Astrocyte (in vitro differentiated cells and primary cell): ENCODE data around the gene RNF169. TPM values are rescaled to one million over a fixed set of nuclear protein-coding genes. Genes with fewer than 3 reads are reported as not detected.

Experiments used
- DNase-seq: peaks from one replicate; pipeline ENCODE4 v3.0.0-alpha.2; 2010; ENCODE audit warnings: low read depth
- FAIRE-seq: peaks from 2 replicates; lab custom pipeline; 2011; peaks lifted over from hg19 to GRCh38; lab: Jason Lieb, UNC
- H2AFZ ChIP-seq: 2 replicates; pipeline ENCODE4 v1.6.0; 2012; ENCODE audit warnings: low read depth, low read length, inconsistent platforms
- H3K27ac ChIP-seq: 2 replicates; pipeline ENCODE4 v1.5.1; 2011; ENCODE audit warnings: low read depth, low read length, inconsistent platforms
- H3K27me3 ChIP-seq: 2 replicates; pipeline ENCODE4 v1.6.0; 2011; ENCODE audit warnings: low read length, inconsistent platforms; ENCODE audit not compliant: insufficient read depth
- H3K36me3 ChIP-seq: 2 replicates; pipeline ENCODE4 v1.5.1; 2011; ENCODE audit warnings: low read length, inconsistent platforms; ENCODE audit not compliant: insufficient read depth
- H3K4me1 ChIP-seq: 2 replicates; pipeline ENCODE4 v1.5.1; 2011; ENCODE audit warnings: low read length, inconsistent platforms; ENCODE audit not compliant: insufficient read depth
- H3K4me2 ChIP-seq: 2 replicates; pipeline ENCODE4 v1.6.0; 2012; ENCODE audit warnings: low read length, inconsistent platforms
- H3K4me3 ChIP-seq: 2 replicates; pipeline ENCODE4 v1.5.1; 2011; ENCODE audit warnings: low read depth, mild to moderate bottlenecking, low read length, inconsistent platforms; ENCODE audit not compliant: insufficient read depth
- H3K79me2 ChIP-seq: 2 replicates; pipeline ENCODE4 v1.6.0; 2012; ENCODE audit warnings: mild to moderate bottlenecking, low read length, inconsistent platforms; ENCODE audit not compliant: insufficient read depth
- H3K9ac ChIP-seq: 2 replicates; pipeline ENCODE4 v1.6.0; 2012; ENCODE audit warnings: mild to moderate bottlenecking, low read length, inconsistent platforms
- H3K9me3 ChIP-seq: 2 replicates; pipeline ENCODE4 v1.5.1; 2012; ENCODE audit warnings: low read depth, mild to moderate bottlenecking, low read length, inconsistent platforms; ENCODE audit not compliant: insufficient read depth
- H4K20me1 ChIP-seq: 2 replicates; pipeline ENCODE4 v1.6.0; 2012; ENCODE audit warnings: low read length, inconsistent platforms; ENCODE audit not compliant: insufficient read depth
- H3K27ac Mint-ChIP-seq: one replicate; pipeline ENCODE4 v1.8.0; 2021; ENCODE audit warnings: mild to moderate bottlenecking, mixed read lengths; ENCODE audit not compliant: unreplicated experiment
- H3K27me3 Mint-ChIP-seq: one replicate; pipeline ENCODE4 v1.8.0; 2021; ENCODE audit warnings: low read depth, mixed read lengths; ENCODE audit not compliant: unreplicated experiment
- H3K36me3 Mint-ChIP-seq: one replicate; pipeline ENCODE4 v1.8.0; 2021; ENCODE audit warnings: low read depth, mixed read lengths; ENCODE audit not compliant: unreplicated experiment
- H3K4me1 Mint-ChIP-seq: one replicate; pipeline ENCODE4 v1.8.0; 2021; ENCODE audit warnings: low read depth, mixed read lengths; ENCODE audit not compliant: unreplicated experiment
- H3K4me3 Mint-ChIP-seq: one replicate; pipeline ENCODE4 v1.8.0; 2021; ENCODE audit warnings: mild to moderate bottlenecking, moderate library complexity, mixed read lengths; ENCODE audit not compliant: unreplicated experiment
- H3K9me3 Mint-ChIP-seq: one replicate; pipeline ENCODE4 v1.8.0; 2021; ENCODE audit warnings: mild to moderate bottlenecking, mixed read lengths; ENCODE audit not compliant: unreplicated experiment
- EZH2 ChIP-seq: IDR thresholded peaks from 2 replicates; pipeline ENCODE4 v1.6.1; 2012; ENCODE audit warnings: mild to moderate bottlenecking, low read length, inconsistent platforms; ENCODE audit not compliant: insufficient read depth
- total RNA-seq: library from RNA; stranded (reverse); gene quantifications from 2 replicates; pipeline ENCODE4 v1.2.1, GENCODE V29; 2021
- TF ChIP-seq, protein P1 (sequence below): IDR thresholded peaks from 2 replicates; pipeline ENCODE4 v1.5.1; 2011; ENCODE audit warnings: low read depth, mild to moderate bottlenecking, inconsistent platforms, low read length, moderate library complexity; ENCODE audit not compliant: insufficient read depth

Gene RNF169
- total RNA-seq, 1 donor from 2014 or later = 10.7 TPM

DNA sequence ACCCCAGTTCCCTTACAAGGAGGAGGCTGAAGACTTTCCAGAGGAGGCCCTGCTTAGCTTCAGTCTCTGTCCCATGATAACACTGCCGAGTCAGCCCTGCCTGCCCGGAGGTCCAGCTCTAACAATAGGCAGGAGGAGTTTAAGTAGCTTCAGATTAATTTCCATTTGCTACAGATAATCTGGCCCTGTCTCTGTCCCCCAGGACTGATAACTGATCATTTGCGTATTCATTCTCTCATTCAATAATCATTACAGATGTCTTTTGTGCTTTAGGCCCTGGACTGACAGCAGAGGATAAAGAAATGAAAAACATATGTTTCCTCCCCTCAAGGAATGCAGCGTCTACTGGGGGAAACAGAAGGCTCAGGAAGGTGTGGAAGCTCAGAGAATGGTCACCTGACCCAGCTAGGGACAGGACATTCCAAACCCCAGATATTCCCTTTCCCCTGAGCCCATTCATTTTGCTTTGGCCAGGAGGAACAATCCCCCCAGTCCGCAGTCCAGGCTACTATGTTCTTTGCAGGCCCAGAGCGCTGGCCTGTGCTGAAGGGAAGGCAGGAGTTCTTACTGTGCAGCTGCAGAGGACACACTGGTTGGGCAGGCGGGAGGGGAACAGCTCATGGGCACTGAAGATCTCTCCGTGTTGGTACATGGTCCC, 38.2 kb upstream of the RNF169 start:
- no peaks in the 10 kb centered on the region for H3K79me2 ChIP-seq
- no peaks in the 10 kb centered on the region for H3K9me3 ChIP-seq
- H3K4me1 ChIP-seq = no peaks in the 10 kb centered on the region
- Mint-ChIP-seq H3K4me3 (no peak overlapping the region), H3K36me3 (peaks cover 2% of the 10 kb centered on the region), H3K4me1 (peaks cover 10% of the 10 kb centered on the region), H3K27me3 (peaks cover 38% of the 10 kb centered on the region), H3K9me3 (no peaks in the 10 kb centered on the region), H3K27ac (peak overlapping the region; percentile 48)
- H3K9ac ChIP-seq = no peak overlapping the region
- H3K4me2 ChIP-seq = no peak overlapping the region
- H2AFZ ChIP-seq = no peak overlapping the region
- no peak overlapping the region for H3K27ac ChIP-seq
- DNase-seq (peak; percentile 36), FAIRE-seq (no peak)
- no peaks in the 10 kb centered on the region for H3K27me3 ChIP-seq
- H3K36me3 ChIP-seq = no peaks in the 10 kb centered on the region
- no peaks in the 10 kb centered on the region for H4K20me1 ChIP-seq
- no peak for TF ChIP-seq EZH2
- TF ChIP-seq, protein P1, sequence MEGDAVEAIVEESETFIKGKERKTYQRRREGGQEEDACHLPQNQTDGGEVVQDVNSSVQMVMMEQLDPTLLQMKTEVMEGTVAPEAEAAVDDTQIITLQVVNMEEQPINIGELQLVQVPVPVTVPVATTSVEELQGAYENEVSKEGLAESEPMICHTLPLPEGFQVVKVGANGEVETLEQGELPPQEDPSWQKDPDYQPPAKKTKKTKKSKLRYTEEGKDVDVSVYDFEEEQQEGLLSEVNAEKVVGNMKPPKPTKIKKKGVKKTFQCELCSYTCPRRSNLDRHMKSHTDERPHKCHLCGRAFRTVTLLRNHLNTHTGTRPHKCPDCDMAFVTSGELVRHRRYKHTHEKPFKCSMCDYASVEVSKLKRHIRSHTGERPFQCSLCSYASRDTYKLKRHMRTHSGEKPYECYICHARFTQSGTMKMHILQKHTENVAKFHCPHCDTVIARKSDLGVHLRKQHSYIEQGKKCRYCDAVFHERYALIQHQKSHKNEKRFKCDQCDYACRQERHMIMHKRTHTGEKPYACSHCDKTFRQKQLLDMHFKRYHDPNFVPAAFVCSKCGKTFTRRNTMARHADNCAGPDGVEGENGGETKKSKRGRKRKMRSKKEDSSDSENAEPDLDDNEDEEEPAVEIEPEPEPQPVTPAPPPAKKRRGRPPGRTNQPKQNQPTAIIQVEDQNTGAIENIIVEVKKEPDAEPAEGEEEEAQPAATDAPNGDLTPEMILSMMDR = no peak
- no peak overlapping the region for H3K4me3 ChIP-seq

DNA sequence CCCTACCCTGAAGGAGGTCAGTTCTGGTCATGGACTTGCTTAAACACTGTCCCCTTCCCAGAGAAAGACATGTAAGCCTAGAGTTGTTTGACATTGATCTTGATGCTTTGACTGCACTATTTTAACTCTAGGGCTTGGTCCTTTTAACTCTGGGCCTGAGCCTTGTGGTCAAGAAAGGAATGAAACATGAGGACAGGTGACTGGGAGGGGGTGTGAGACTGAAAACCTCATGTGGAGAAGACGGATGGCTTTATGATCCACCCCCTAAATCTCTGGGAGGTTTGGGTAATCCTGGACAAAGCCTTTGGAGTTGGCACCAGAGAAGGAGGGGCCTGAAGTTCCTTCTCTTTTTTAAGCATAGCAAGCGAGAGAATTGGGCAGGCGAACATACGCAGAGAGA, 35.0 kb upstream of the RNF169 start:
- H3K4me3 ChIP-seq = no peak overlapping the region
- no peaks in the 10 kb centered on the region for H3K79me2 ChIP-seq
- H3K9me3 ChIP-seq = no peaks in the 10 kb centered on the region
- no peaks in the 10 kb centered on the region for H3K27me3 ChIP-seq
- Mint-ChIP-seq H3K27ac (no peak overlapping the region), H3K4me1 (peaks cover 12% of the 10 kb centered on the region), H3K4me3 (no peak overlapping the region), H3K9me3 (peaks cover 2% of the 10 kb centered on the region), H3K27me3 (peaks cover 28% of the 10 kb centered on the region), H3K36me3 (no peaks in the 10 kb centered on the region)
- no peak overlapping the region for H2AFZ ChIP-seq
- no peak overlapping the region for H3K4me2 ChIP-seq
- no peaks in the 10 kb centered on the region for H4K20me1 ChIP-seq
- no peaks in the 10 kb centered on the region for H3K4me1 ChIP-seq
- TF ChIP-seq EZH2 = no peak
- TF ChIP-seq, protein P1 = no peak
- H3K27ac ChIP-seq = no peak overlapping the region
- no peak overlapping the region for H3K9ac ChIP-seq
- no peaks in the 10 kb centered on the region for H3K36me3 ChIP-seq
- FAIRE-seq = no peak
- no peak for DNase-seq

DNA sequence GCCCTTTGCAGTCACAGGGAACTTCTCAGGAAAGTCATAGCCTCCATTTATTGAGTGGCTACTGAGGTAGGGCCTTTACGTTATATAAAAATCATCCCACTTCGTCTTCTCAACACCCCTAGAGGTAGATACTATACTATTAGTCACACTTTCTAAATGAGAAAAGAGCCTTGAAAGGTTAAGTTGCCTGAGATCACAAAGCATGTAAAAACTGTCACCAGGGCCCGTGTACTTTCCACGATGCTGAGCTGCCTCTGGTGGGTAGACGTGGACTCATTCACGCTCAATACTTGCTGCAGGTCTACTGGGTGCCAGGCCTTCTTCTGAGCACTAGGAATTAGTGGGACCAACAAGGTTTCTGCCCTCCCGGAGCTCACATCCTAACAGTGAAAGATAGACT, 33.7 kb upstream of the RNF169 start:
- Histone ChIP-seq H3K36me3 (no peaks in the 10 kb centered on the region), H3K4me2 (no peak overlapping the region), H3K79me2 (no peaks in the 10 kb centered on the region), H3K27me3 (no peaks in the 10 kb centered on the region), H3K27ac (no peak overlapping the region), H4K20me1 (no peaks in the 10 kb centered on the region), H2AFZ (no peak overlapping the region), H3K4me1 (no peaks in the 10 kb centered on the region), H3K9me3 (no peaks in the 10 kb centered on the region), H3K4me3 (no peak overlapping the region), H3K9ac (no peak overlapping the region)
- DNase-seq (no peak), FAIRE-seq (no peak)
- H3K4me1 Mint-ChIP-seq = peaks cover 12% of the 10 kb centered on the region
- TF ChIP-seq EZH2 = no peak
- TF ChIP-seq, protein P1 = no peak
- H3K4me3 Mint-ChIP-seq = no peak overlapping the region
- H3K27ac Mint-ChIP-seq = no peak overlapping the region
- peaks cover 2% of the 10 kb centered on the region for H3K9me3 Mint-ChIP-seq
- H3K36me3 Mint-ChIP-seq = no peaks in the 10 kb centered on the region
- H3K27me3 Mint-ChIP-seq = peaks cover 32% of the 10 kb centered on the region
